Body of pancreas (tissue), 4 donors: Measurements from ENCODE around the gene STAT1. TPM values are rescaled to one million over a fixed set of nuclear protein-coding genes. Genes with fewer than 3 reads are reported as not detected.

ENCODE experiments used
- ATAC-seq: fragments of 150-250 bp; one replicate; pipeline ENCODE4 v1.9.1; 2016
- DNase-seq, 4 donors: peaks; one replicate each; pipeline ENCODE4 v3.0.0-alpha.2; 2019
- H3K27ac ChIP-seq, 4 donors: fragments of 200-600 bp; sonication (generic); 1 replicate in 3 of 4; 2 replicates in 1 of 4; pipeline versions ENCODE4 v1.5.1 to v1.6.1; 2016 to 2019; ENCODE audit warnings: mild to moderate bottlenecking in 1 of 4, mixed read lengths in 1 of 4, moderate library complexity in 1 of 4
- H3K27me3 ChIP-seq, 2 donors: fragments of 200-600 bp; sonication (generic); one replicate each; pipeline ENCODE4 v1.6.0; 2016; ENCODE audit warnings: mild to moderate bottlenecking in 1 of 2
- H3K36me3 ChIP-seq, 2 donors: fragments of 200-600 bp; sonication (generic); replicated peaks in 1 of 2; 2 replicates each; pipeline ENCODE4 v1.5.1; 2016; ENCODE audit warnings: low read depth in 2 of 2; ENCODE audit not compliant: insufficient read depth in 1 of 2
- H3K4me1 ChIP-seq: fragments of 200-600 bp; sonication (generic); one replicate; pipeline ENCODE4 v1.6.0; 2016
- H3K4me3 ChIP-seq, 2 donors: fragments of 200-600 bp; sonication (generic); 1 replicate in 1 of 2; 2 replicates in 1 of 2; pipeline ENCODE4 v1.5.1; 2016 to 2019
- H3K9me3 ChIP-seq, 3 donors: fragments of 200-600 bp; sonication (generic); 1 replicate in 2 of 3; 2 replicates in 1 of 3; pipeline ENCODE4 v1.5.1; 2016
- CTCF ChIP-seq, 7 experiments: fragments of 450-650 bp in 4 of 7; fragments of 200-600 bp in 3 of 7; sonication (generic) in 3 of 7; IDR thresholded peaks; one replicate each; pipeline ENCODE4 v1.5.1; 2016 to 2019; ENCODE audit warnings: antibody characterized with exemption in 7 of 7
- POLR2A ChIP-seq, 3 donors: fragments of 450-650 bp; IDR thresholded peaks; one replicate each; pipeline ENCODE4 v1.6.1; 2016; ENCODE audit warnings: antibody characterized with exemption in 3 of 3, mild to moderate bottlenecking in 2 of 3
- WGBS, 2 donors: methylation state at CpG; one replicate each; pipeline ENCODE4 v1.1.5; 2017; 5-methylcytosine and 5-hydroxymethylcytosine counted together
- intact Hi-C: fragments of 100-400 bp; cut with DNase I; formaldehyde crosslinking; loops from one replicate; pipeline ENCODE4 v1.15.1; 2023
- total RNA-seq, 2 donors: library from RNA; depleted of rRNA; stranded (reverse); fragments of >200 nt; gene quantifications; one replicate each; pipeline ENCODE4 v1.1.0, GENCODE V29; 2016

The STAT1 gene
- total RNA-seq, 2 donors from 2014 or later: 30.1 to 56.4 TPM

DNA sequence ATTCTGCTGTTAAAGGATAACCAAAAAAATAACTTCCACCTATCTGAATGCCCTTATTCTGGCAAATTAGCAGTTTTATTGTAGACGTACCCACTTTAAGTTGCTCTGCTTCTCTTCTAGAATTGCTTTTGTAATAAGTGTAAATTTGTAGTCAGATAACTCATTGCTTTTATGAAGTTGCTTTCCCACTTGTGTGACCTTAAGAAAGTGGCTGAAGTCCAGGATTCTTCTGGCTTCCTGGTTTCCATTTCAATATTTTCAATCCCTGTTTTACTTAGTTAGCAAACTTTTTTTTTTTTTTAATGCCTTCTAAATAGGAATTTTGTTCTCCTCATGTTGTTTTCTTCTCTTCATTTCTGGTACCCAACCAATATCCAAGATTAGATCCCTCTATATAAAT lies 73.5 kb downstream of the STAT1 start:
- ATAC-seq (peak; percentile 75), DNase-seq (peak in 2 of 4 donors; percentile 18 to 63)
- TF ChIP-seq POLR2A (IDR thresholded peaks at IDR 0.05): no peak
- no peak for TF ChIP-seq CTCF (IDR thresholded peaks at IDR 0.05)
- peaks cover 30% of the 10 kb centered on the region for H3K4me1 ChIP-seq
- no peaks in the 10 kb centered on the region for H3K36me3 ChIP-seq
- H3K9me3 ChIP-seq: no peaks in the 10 kb centered on the region
- WGBS, 2 donors: 12 to 13% methylated on average over 1 of the region's 1 CpG
- no peaks in the 10 kb centered on the region for H3K27me3 ChIP-seq
- intact Hi-C loops: no loop called here
- H3K4me3 ChIP-seq: no peak overlapping the region
- peak overlapping the region in 3 of 4 donors; percentile 31 to 65 (median 35) for H3K27ac ChIP-seq

DNA sequence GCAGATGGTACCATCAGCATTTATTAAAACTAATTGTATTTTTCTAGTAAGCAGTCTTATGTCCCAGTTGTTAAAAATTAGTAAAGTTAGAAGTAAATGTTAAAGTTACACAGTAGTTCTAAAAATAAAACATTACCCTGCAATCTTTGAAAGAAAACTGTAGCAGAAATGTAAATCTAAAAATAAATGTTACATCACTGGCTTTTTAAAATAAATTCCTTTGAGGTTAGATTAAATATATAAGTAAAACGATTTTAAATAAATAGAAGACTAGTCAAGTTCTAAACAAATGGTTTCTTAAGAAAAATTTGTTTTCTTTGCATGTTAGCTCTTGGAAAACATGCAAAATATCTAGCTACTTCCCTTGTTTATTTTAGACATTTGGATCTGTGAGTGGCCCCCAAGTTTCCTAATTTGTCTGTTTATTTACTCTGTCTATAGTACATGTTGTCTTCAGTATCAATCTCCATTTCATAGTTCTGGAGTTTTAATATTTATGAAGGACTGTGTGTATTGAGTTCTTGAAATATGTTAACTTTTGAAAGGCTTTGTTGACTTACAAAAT lies 75.1 kb downstream of the STAT1 start:
- no peak for DNase-seq
- Histone ChIP-seq H3K27ac (peak overlapping the region in 1 of 4 donors; percentile 49), H3K27me3 (no peaks in the 10 kb centered on the region), H3K9me3 (no peaks in the 10 kb centered on the region), H3K4me1 (peaks cover 33% of the 10 kb centered on the region), H3K36me3 (no peaks in the 10 kb centered on the region), H3K4me3 (no peak overlapping the region)
- intact Hi-C loops: no loop called here
- TF ChIP-seq CTCF (IDR thresholded peaks at IDR 0.05): no peak
- TF ChIP-seq POLR2A (IDR thresholded peaks at IDR 0.05): no peak
- 6 to 8% methylated on average over 1 of the region's 1 CpG for WGBS, 2 donors
- ATAC-seq: no peak

DNA sequence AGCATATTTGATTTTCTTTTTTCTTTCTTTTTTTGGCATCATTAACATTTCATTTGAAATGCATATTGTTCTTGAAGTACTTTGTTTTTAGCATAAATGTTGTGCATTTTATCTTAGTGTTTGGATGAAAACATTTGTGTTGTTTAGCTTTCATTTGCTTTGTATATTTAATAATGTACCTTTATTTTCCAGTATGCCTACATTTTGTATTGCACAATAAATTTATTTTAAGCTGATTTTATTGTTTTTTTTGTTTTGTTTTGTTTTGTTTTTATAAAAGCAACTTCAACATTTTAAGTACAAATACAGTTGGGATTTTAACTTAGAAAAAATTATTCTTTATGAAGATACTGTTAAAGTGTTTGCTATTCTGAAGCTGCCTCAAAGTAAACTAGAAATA lies 78.9 kb downstream of the STAT1 start:
- DNase-seq (no peak), ATAC-seq (no peak)
- no peaks in the 10 kb centered on the region for H3K27me3 ChIP-seq
- H3K4me3 ChIP-seq: no peak overlapping the region
- peaks cover 0 to 2% of the 10 kb centered on the region in 2 donors for H3K36me3 ChIP-seq
- no peak overlapping the region for H3K27ac ChIP-seq
- H3K9me3 ChIP-seq: no peaks in the 10 kb centered on the region
- intact Hi-C loops: no loop called here
- H3K4me1 ChIP-seq: peaks cover 23% of the 10 kb centered on the region
- no peak for TF ChIP-seq CTCF (IDR thresholded peaks at IDR 0.05)

DNA sequence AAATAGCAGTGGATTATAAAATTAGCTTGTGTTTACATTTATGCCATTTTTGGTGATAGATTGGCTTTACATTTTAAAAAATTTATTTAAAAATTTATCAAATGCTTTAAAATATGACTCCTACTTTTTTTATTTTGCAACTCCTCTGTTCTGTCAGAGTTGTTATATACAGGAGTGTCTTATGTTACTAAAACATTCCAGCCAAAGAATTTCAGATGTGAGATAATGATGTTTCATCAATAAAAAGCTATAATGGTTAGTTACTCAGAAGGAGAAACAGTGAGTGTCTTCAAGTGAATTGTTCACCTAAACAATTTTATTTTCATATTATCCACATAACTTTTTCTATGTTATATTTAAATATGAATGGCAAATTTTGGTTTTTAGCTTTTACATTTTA lies 80.6 kb downstream of the STAT1 start:
- H3K9me3 ChIP-seq: no peaks in the 10 kb centered on the region
- H3K4me3 ChIP-seq: no peak overlapping the region
- intact Hi-C loops: no loop called here
- H3K4me1 ChIP-seq: peaks cover 13% of the 10 kb centered on the region
- peaks cover 0 to 8% of the 10 kb centered on the region in 2 donors for H3K36me3 ChIP-seq
- ATAC-seq (no peak), DNase-seq (no peak)
- H3K27ac ChIP-seq: no peak overlapping the region
- H3K27me3 ChIP-seq: no peaks in the 10 kb centered on the region
- TF ChIP-seq CTCF (IDR thresholded peaks at IDR 0.05) (no peak), POLR2A (IDR thresholded peaks at IDR 0.05) (no peak)

- no peak for ATAC-seq
Measured at GRCh38 chr2:190932514-190932913, 81.5 kb downstream of the STAT1 start.

More at GRCh38 chr2:190932514-190932913, 81.5 kb downstream of the STAT1 start:
- no peaks in the 10 kb centered on the region for H3K27me3 ChIP-seq
- DNase-seq: no peak
- H3K27ac ChIP-seq: no peak overlapping the region
- intact Hi-C loops: no loop called here
- peaks cover 0 to 8% of the 10 kb centered on the region in 2 donors for H3K36me3 ChIP-seq
- TF ChIP-seq POLR2A (IDR thresholded peaks at IDR 0.05) (no peak), CTCF (IDR thresholded peaks at IDR 0.05) (no peak)
- no peaks in the 10 kb centered on the region for H3K9me3 ChIP-seq
- H3K4me3 ChIP-seq: no peak overlapping the region
- WGBS, 2 donors: 90 to 96% methylated on average over 1 of the region's 1 CpG
- peaks cover 15% of the 10 kb centered on the region for H3K4me1 ChIP-seq
